Cerebellar nuclear complex (tissue), 1 donor: Measurements from ENCODE around the gene SLC15A1.

ENCODE experiments used
- DNase-seq, 2 experiments: peaks; one replicate each; lab custom pipeline; 2025; lab: John Stamatoyannopoulos, UW

Gene SLC15A1

DNA sequence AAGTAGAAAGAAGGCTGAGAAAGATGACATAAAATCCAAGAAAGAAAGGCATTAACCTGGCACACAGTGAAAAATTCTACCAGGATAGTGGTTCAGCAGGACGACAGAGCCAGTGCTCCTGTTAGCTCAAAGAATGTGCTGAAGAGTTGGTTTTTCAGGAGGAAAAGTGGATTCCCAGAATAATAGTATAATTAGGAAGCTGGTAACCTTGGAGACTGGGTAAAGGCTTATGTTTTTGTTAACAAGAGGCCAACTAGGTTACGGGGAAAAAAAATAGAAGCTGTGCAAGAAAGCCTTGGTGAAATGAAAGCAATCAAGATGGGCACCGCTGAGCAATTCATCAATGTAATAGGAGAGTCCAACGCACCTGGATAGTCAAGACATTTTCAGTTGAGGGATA, 54.7 kb downstream of the SLC15A1 start:
- no peak for DNase-seq

GRCh38 chr13:98693756-98694155, 58.7 kb downstream of the SLC15A1 start:
- DNase-seq, result no peak

- no peak for DNase-seq
These were observed 61.1 kb downstream of the SLC15A1 start for GRCh38 chr13:98691360-98691759.

- DNase-seq, result no peak
These were observed 62.0 kb downstream of the SLC15A1 start for GRCh38 chr13:98690348-98691022.

GRCh38 chr13:98689347-98689968, 63.0 kb downstream of the SLC15A1 start:
- DNase-seq, result no peak

GRCh38 chr13:98688373-98688772, 64.1 kb downstream of the SLC15A1 start:
- DNase-seq, result no peak

DNA sequence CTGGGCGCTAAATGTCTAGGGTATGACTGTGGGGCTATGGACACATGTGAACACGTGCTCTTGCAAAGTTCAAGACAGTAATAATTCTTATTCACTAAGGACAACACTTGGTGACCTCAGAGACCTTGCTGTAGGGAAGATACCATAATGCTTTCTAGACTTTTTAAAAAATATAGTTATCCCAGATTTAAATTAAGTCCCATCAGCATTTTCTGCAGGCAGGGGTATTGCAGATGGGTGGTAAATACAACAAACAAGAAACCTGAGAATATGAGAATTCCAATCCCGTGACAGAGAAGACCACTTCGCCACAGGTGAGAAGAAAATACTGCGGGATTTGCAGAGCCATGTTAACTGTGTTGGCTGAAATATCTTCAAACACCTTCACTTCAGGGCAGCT, 65.2 kb downstream of the SLC15A1 start:
- DNase-seq, result no peak

DNA sequence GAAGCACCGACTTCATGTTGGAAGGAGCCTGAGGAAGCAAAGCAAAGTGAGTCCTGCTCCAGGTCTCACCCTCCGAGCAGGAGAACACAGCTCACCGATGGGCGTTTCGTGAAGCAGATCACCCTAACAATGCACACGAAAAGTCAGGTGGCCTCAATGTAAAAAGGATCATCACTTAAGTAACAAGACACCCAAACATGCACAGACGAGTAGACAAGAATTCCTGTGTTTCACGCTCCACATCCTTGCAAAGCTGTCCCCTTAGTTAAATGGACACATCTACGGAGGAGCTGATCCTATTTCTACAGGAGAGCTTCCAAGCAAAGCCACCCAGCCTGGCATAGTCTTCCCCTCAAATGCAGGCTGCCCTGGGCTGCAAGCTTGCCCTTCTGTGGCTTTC, 66.2 kb downstream of the SLC15A1 start:
- DNase-seq, result no peak

DNA sequence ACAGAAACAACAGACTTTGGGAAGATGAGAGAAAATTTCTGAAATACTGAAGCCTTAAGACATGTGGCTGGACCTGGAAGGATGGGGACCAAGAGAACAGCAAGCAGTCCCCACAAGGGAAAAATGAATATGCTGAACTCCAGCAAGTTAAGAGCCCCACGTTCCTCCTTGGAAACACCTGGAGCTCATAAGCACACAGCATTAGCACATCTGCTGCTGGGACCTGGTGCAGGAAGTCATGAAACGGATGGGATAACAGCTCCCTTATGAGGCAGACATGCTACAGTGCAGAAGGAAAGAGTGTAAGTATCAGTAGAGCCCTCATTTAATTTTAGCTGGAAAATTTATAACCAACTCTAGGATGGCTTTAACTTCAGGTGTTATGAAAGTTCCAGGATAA, 67.3 kb downstream of the SLC15A1 start:
- DNase-seq, result no peak

- DNase-seq, result no peak
These were observed 71.4 kb downstream of the SLC15A1 start for GRCh38 chr13:98681049-98681448.

- no peak for DNase-seq
These were observed 73.7 kb downstream of the SLC15A1 start for GRCh38 chr13:98678741-98679140.

GRCh38 chr13:98677398-98677797, 75.1 kb downstream of the SLC15A1 start:
- DNase-seq, result no peak

- DNase-seq, result no peak
These were observed 76.2 kb downstream of the SLC15A1 start for GRCh38 chr13:98676239-98676638.

DNA sequence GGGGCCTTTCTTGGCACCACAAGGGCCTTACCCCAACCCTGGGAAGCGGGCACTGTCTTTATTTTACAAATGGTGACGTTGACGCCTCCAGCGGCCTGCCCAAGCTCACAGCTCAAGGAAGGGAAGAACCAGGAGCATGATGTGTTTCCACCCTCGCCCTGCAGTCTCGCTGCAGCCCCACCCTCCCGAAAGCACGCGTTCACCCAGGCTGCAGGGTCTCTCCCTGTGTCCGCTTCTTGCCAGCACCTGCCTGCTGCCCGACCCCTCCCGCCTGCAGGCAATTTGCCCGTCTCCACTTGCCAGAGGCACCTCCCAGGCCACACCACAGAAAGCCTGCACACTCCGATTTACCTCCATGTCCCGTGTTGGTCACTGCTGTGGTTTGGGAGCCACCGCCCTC, 76.6 kb downstream of the SLC15A1 start:
- no peak for DNase-seq

DNA sequence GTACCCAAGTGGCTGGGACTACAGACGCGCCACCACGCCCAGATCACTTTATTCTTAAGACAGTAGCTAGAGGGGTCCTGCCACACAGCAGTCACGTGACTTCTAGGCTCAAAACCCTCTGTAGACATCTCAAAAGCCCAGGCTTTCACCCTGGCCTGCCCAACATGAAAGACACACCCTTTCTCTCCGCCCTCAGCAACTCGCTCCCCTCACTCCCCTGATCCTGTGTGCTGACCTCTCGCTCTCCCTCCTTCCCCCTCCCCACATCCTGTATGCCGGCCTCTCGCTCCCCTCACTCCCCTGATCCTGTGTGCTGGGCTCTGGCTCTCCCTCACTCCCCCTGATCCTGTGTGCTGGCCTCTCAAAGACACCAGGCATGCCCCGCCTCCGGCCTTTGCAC, 77.4 kb downstream of the SLC15A1 start:
- DNase-seq, result no peak

DNA sequence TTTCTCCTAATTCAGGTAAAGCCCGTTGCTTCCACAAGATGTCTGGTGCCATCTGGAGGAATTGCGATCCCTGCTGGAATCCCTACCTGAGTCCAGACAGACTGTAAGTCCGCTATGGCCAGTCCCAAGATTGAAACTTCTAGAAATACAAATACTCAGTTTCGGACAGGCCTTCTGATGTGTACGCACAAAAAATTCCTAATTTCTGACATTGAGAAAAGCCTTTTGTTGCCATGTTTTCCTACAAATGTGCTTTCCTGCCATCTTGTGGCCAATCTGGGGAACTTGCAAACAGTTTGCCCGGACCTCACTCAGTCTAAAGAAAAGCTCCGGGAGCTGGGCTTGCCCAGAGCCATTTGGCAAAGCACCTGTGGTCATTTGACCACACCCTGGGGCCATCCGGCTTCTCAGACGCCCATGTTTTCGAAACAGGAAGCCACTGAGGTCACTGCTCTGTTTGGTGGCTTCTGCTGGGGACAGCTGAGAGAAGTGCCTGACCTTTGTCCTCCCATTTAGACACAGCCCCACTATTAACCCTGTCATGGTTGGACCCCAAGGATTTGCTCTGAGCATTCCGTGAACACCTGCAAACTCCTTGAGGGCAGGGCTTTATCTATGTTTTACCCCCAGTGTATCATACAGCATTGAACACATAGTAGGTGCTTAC, 79.4 kb downstream of the SLC15A1 start:
- peak in 1 of 2 experiments; percentile 43 for DNase-seq

DNA sequence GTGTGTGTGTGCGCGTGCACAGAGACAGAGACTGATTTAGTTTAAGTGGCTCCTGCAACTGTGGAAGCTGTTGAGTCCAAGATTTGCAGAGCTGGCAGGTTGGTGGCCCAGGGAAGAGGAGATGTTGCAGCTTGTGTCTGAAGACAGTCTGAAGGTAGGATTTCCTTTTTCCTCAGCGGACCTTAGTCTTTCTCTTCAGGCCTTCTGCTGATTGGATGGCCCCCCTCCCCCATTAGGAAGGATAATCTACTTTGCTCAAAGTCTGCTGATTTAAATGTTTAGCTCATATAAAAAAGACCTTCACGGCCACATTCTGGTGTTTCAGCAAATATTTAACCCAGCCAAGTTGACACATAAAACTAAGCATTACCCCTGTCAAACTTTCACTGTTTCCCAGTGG, 84.3 kb downstream of the SLC15A1 start:
- DNase-seq, result no peak

DNA sequence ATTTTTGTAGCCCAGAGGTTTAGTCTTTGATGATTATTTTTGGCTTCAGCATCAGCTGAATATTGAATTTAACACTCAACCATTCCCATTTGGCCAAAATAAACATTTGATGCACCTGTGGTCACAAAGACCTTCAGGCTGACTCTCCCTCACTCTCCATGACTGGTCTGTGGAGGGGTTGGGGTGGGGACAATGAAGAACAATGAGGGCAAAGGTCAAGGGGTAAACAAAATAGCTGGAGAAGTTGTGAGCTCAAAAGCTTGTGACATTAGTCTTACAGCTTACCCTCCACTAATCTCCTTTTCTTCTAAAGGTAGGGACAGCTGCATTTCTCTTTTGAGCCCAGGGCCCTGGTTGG, 86.9 kb downstream of the SLC15A1 start:
- DNase-seq, result no peak

- no peak for DNase-seq
These were observed 87.4 kb downstream of the SLC15A1 start for GRCh38 chr13:98664924-98665637.

DNA sequence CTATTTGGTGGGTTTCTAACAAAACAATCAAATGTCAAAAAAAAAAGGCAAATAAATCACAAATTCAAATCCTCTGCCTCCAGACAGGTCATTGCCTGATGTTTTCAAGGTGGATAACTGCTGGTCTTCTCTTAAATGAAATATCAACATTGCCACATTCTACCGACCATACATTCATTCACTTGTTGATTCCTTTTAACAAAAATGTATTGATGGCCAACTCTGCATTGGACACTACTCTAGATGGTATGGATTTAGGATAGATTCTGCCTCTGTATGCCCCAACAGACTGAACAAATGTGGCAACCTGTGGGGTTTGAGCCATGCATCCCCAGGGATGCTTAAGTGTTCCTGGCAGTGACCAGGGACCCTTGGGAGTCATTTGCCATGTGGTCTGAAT, 88.0 kb downstream of the SLC15A1 start:
- no peak for DNase-seq

DNA sequence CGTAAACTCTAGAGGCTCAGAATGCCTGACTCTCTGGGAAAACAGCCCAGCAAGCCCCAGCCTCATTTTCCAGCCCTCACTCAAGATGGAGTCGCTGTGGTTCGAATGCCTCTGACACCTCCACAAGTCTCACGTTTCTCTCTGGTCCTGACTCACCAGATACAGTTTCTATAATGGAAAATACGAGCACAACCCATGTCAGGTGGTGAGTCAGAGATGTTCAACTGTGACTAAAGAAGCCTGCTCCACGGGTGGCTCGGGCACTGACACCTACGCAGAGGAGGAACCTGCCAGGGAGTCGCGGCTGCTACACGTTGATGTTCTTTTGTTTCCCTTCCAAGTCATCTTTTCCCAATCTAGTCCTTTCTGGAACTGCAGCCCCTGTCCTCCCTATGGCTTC, 88.4 kb downstream of the SLC15A1 start:
- DNase-seq, result no peak

GRCh38 chr13:98658131-98658530, 94.3 kb downstream of the SLC15A1 start:
- no peak for DNase-seq

- DNase-seq, result no peak
These were observed 94.9 kb downstream of the SLC15A1 start for GRCh38 chr13:98657506-98658085.
